Neural crest cell (in vitro differentiated cells): ENCODE measurements around the gene KIDINS220. TPM values are rescaled to one million over a fixed set of nuclear protein-coding genes. Genes with fewer than 3 reads are reported as not detected.

Experiments used
- DNase-seq: peaks from one replicate; pipeline ENCODE4 v3.0.0; 2021; ENCODE audit warnings: low read depth, mixed read lengths, low spot score
- H3K27ac Mint-ChIP-seq: one replicate; pipeline ENCODE4 v1.8.0; 2021; ENCODE audit warnings: mild to moderate bottlenecking, mixed read lengths; ENCODE audit not compliant: unreplicated experiment
- H3K27me3 Mint-ChIP-seq: 2 replicates; pipeline ENCODE4 v1.8.0; 2021; ENCODE audit warnings: low read depth, mild to moderate bottlenecking, mixed read lengths
- H3K36me3 Mint-ChIP-seq: 2 replicates; pipeline ENCODE4 v1.8.0; 2021; ENCODE audit warnings: low read depth, mild to moderate bottlenecking, mixed read lengths
- H3K4me1 Mint-ChIP-seq: 2 replicates; pipeline ENCODE4 v1.8.0; 2021; ENCODE audit warnings: mixed read lengths
- H3K4me3 Mint-ChIP-seq: one replicate; pipeline ENCODE4 v1.8.0; 2021; ENCODE audit warnings: mild to moderate bottlenecking, mixed read lengths
- H3K9me3 Mint-ChIP-seq: 2 replicates; pipeline ENCODE4 v1.8.0; 2021; ENCODE audit warnings: mixed read lengths
- CTCF ChIP-seq: fragments of 200-600 bp; sonication (generic); conservative IDR thresholded peaks from 2 replicates; pipeline ENCODE4 v1.5.0; 2021; ENCODE audit warnings: antibody characterized with exemption, mild to moderate bottlenecking
- total RNA-seq: library from RNA; stranded (reverse); gene quantifications from 2 replicates; pipeline ENCODE4 v1.2.1, GENCODE V29; 2021

Gene KIDINS220
- total RNA-seq, 1 donor from 2014 or later, result 61.1 TPM

GRCh38 chr2:8798393-8798792 lies 39.0 kb downstream of the KIDINS220 start:
- Mint-ChIP-seq H3K9me3 (no peaks in the 10 kb centered on the region), H3K27ac (no peak overlapping the region), H3K27me3 (no peaks in the 10 kb centered on the region), H3K4me1 (peaks cover 7% of the 10 kb centered on the region), H3K4me3 (no peak overlapping the region), H3K36me3 (peaks cover 21% of the 10 kb centered on the region)
- TF ChIP-seq CTCF, result no peak
- no peak for DNase-seq

GRCh38 chr2:8797682-8798081 lies 39.7 kb downstream of the KIDINS220 start:
- peaks cover 7% of the 10 kb centered on the region for H3K4me1 Mint-ChIP-seq
- no peaks in the 10 kb centered on the region for H3K27me3 Mint-ChIP-seq
- no peak overlapping the region for H3K27ac Mint-ChIP-seq
- no peak overlapping the region for H3K4me3 Mint-ChIP-seq
- H3K9me3 Mint-ChIP-seq, result no peaks in the 10 kb centered on the region
- no peak for TF ChIP-seq CTCF
- no peak for DNase-seq
- H3K36me3 Mint-ChIP-seq, result peaks cover 18% of the 10 kb centered on the region

GRCh38 chr2:8796878-8797550 lies 40.4 kb downstream of the KIDINS220 start:
- no peak overlapping the region for H3K27ac Mint-ChIP-seq
- no peak for TF ChIP-seq CTCF
- no peak for DNase-seq

GRCh38 chr2:8796315-8796848 lies 41.0 kb downstream of the KIDINS220 start:
- no peak overlapping the region for H3K4me3 Mint-ChIP-seq
- peaks cover 11% of the 10 kb centered on the region for H3K36me3 Mint-ChIP-seq
- H3K27me3 Mint-ChIP-seq, result no peaks in the 10 kb centered on the region
- no peaks in the 10 kb centered on the region for H3K4me1 Mint-ChIP-seq
- no peak for DNase-seq
- peak overlapping the region; percentile 13 for H3K27ac Mint-ChIP-seq
- no peak for TF ChIP-seq CTCF
- no peaks in the 10 kb centered on the region for H3K9me3 Mint-ChIP-seq

More at GRCh38 chr2:8796878-8797550, 40.4 kb downstream of the KIDINS220 start:
- H3K27me3 Mint-ChIP-seq, result no peaks in the 10 kb centered on the region
- no peaks in the 10 kb centered on the region for H3K9me3 Mint-ChIP-seq
- H3K36me3 Mint-ChIP-seq, result peaks cover 14% of the 10 kb centered on the region
- peaks cover 3% of the 10 kb centered on the region for H3K4me1 Mint-ChIP-seq
- no peak overlapping the region for H3K4me3 Mint-ChIP-seq

- Mint-ChIP-seq H3K9me3 (no peaks in the 10 kb centered on the region), H3K4me3 (no peak overlapping the region), H3K27me3 (no peaks in the 10 kb centered on the region), H3K27ac (no peak overlapping the region), H3K36me3 (peaks cover 14% of the 10 kb centered on the region), H3K4me1 (no peaks in the 10 kb centered on the region)
- DNase-seq, result no peak
- no peak for TF ChIP-seq CTCF
Observed at GRCh38 chr2:8794923-8795825, 42.2 kb downstream of the KIDINS220 start.
